ENCODE data around the gene CXCL10.

- TF ChIP-seq POLR2A (IDR thresholded peaks at IDR 0.05) = no peak
- TF ChIP-seq CTCF (IDR thresholded peaks at IDR 0.05) = no peak
- no peak for TF ChIP-seq EP300 (IDR thresholded peaks at IDR 0.05)
- TF ChIP-seq POLR2AphosphoS5 (IDR thresholded peaks at IDR 0.05) = no peak
These were observed 6.1 kb downstream of the CXCL10 start for GRCh38 chr4:76017056-76017686.
